Measurements from ENCODE around the gene ANO7.

DNA sequence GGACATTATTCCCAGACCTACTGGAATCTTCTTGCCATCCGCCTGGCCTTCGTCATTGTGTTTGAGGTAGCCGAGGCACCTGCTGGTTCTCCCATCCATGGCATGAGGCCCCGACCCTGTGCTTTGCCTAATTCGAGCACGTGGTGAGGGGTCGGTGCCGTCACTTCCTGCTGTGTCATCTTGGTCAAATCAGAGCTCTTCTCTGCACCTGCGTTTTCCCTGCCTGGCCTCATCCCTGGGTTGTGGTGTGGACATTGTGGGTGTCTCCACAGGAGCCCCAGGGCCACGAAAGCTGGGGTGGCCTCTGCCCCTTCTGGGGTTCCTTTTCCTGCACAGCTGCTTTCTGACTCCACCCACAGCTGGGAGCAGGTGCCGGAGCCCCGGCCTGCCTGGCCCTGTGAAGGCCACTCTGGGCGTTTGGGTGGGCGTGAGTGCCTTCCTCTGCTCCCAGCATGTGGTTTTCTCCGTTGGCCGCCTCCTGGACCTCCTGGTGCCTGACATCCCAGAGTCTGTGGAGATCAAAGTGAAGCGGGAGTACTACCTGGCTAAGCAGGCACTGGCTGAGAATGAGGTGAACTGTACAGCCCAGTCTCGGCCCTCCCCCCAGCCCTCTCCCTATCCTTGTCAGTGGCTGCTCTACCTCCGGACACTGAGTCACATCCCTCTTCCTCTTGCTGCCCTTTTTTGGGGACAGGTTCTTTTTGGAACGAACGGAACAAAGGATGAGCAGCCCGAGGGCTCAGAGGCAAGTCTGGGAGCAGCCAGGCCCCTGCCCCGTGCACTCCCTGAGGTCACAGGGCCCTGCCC lies 34.9 kb downstream of the ANO7 start:
- TF ChIP-seq POLR2AphosphoS5 (IDR thresholded peaks at IDR 0.05): no peak
- TF ChIP-seq, protein P1, sequence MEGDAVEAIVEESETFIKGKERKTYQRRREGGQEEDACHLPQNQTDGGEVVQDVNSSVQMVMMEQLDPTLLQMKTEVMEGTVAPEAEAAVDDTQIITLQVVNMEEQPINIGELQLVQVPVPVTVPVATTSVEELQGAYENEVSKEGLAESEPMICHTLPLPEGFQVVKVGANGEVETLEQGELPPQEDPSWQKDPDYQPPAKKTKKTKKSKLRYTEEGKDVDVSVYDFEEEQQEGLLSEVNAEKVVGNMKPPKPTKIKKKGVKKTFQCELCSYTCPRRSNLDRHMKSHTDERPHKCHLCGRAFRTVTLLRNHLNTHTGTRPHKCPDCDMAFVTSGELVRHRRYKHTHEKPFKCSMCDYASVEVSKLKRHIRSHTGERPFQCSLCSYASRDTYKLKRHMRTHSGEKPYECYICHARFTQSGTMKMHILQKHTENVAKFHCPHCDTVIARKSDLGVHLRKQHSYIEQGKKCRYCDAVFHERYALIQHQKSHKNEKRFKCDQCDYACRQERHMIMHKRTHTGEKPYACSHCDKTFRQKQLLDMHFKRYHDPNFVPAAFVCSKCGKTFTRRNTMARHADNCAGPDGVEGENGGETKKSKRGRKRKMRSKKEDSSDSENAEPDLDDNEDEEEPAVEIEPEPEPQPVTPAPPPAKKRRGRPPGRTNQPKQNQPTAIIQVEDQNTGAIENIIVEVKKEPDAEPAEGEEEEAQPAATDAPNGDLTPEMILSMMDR (IDR thresholded peaks at IDR 0.05; ENCODE audit: poor library complexity, severe bottlenecking): no peak

Measured in neural cell (in vitro differentiated cells).